AG04449 (cell line): ENCODE measurements around the gene MTA3.

Experiments
- CTCF ChIA-PET: fragments of 350-600 bp; formaldehyde crosslinking; extraction: SDS; loops from one replicate; lab custom pipeline; 2021; ENCODE audit warnings: antibody characterized with exemption; lab: Yijun Ruan, JAX
- POLR2A ChIA-PET: fragments of 400-600, 350-600 bp; formaldehyde crosslinking; extraction: SDS; loops from one replicate; lab custom pipeline; 2020; ENCODE audit warnings: antibody characterized with exemption, inconsistent platforms; lab: Yijun Ruan, JAX
- DNase-seq: peaks from one replicate; pipeline ENCODE4 v3.0.0-alpha.2; 2010; ENCODE audit warnings: low read depth, low spot score
- H3K4me3 ChIP-seq: 2 replicates; pipeline ENCODE4 v1.5.1; 2011; ENCODE audit warnings: low read depth, mild to moderate bottlenecking, control low read depth, low read length
- CTCF ChIP-seq: IDR thresholded peaks from one replicate; pipeline ENCODE4 v1.5.1; 2011; ENCODE audit warnings: mild to moderate bottlenecking, moderate library complexity, low read length, control low read depth, inconsistent platforms; ENCODE audit not compliant: insufficient read depth; ENCODE audit errors: missing control alignments

MTA3 gene

GRCh38 chr2:42767899-42768705 lies 199.7 kb downstream of the MTA3 start:
- DNase-seq = no peak
- CTCF ChIA-PET = interaction anchor here (1.0 kb wide), 1 partner anchor 40 kb away, joined by 3 read pairs; no protein-coding TSS in a partner anchor
- TF ChIP-seq CTCF = no peak
- POLR2A ChIA-PET = no interaction called here
- H3K4me3 ChIP-seq = no peak overlapping the region

DNA sequence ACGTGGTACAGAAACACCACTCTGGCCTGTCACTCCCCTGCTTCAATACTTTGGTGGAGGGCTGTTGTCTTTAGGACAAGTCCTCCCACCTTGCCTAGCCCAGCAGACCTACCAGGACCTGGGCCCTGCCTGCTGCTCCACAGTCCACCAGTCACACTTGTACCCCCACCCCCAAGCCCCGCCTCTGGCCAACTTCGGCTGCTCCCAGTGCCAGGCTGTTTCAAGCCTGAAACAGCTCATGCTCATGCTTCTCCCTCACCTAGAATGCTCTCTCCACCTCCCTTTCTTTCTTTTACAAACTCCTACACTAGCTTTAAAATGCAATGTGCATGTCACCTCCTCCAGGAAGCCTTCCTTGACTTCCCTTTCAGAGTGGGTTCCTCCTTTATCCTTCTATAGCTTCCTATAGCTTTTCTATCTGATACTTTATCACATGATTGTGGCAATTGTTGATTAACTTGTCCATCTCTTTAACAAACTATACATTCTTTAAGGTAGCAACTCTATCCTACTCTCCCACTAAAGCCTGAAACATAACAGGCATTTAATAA lies 200.3 kb downstream of the MTA3 start:
- ChIA-PET POLR2A (no interaction called here), CTCF (interaction anchor here (1.0 to 1.2 kb wide), 2 partner anchors 27 to 41 kb away, joined by 3 read pairs; no protein-coding TSS in a partner anchor)
- DNase-seq = no peak
- no peak for TF ChIP-seq CTCF
- H3K4me3 ChIP-seq = no peak overlapping the region

DNA sequence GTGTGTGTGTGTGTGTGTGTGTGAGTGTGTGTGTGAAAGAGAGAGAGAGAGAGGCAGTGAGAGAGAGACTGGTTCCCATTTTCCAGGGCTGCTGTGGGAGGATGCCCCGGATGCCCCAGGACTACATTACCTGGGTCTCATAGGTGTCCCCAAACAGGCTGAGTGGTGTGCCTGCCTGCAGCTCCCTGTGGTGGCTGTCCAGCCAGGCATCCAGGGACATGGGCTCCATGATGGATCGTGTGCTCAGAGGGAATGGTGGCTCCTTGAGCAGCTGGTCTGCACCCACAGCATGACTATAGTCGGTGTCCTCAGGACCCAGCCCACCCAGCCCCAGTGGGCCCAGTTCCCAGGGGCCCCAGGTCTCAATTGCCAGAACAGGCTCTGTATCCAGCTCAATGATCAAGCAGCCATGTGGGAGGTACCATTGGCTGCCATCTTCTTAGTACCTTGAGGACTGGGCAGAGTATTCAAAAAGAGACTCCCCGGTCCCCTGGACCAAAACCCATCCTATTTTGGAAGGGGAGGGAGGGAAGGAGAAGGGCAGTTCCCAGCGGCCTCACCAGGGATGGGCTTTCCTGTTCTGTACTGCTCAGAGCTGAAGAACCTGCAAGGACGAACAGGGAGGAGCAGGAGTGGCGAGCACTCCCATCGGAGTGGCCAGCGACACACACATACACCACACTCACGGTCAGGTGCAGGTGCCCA lies 201.3 kb downstream of the MTA3 start:
- no peak for TF ChIP-seq CTCF
- ChIA-PET CTCF (interaction anchor here (1.1 to 1.2 kb wide), 2 partner anchors 11 to 26 kb away, joined by 3 to 5 read pairs; no protein-coding TSS in a partner anchor), POLR2A (no interaction called here)
- no peak overlapping the region for H3K4me3 ChIP-seq
- no peak for DNase-seq

DNA sequence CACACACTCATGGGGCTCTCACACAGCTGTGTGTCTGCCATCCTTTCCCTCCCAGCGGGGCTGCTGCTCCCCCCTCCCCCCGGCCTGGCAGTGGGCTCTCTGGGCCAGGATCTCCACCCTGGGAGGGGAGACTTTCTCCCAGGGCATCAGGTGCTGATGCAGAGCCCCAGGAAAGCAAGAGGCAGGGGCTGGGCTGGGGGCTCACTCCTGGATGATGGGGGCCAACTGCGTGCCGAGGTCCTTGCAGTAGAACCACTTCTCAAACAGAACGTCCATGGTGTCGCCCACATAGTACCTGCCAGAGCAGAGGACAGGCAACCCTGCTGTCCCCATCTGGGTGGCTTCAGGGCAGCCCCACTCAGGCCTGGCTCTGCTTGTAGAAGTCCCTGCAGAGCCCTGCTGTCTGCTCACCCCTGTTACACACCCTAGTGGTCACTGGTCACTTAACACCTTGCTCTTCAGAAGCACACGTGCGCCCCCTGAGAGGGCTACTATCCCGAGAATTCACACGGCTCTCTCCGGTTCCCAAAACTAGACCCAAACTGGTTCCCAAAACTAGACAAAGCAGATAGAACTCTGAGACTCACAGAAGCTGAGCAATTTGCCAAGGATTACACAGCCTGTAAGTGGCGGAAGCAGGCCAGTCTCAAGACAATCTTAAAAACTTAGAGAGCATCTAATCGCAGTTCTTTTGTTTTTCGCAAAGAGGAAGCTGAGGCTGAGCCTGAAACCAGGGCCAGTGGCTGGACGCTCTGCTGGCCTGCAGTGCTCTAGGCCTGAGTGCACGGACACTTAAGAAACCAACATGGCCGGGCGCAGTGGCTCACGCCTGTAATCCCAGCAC lies 202.1 kb downstream of the MTA3 start:
- TF ChIP-seq CTCF = peak; percentile 40
- DNase-seq = no peak
- POLR2A ChIA-PET = no interaction called here
- CTCF ChIA-PET = interaction anchor here (0.7 to 1.1 kb wide), 2 partner anchors 12 to 15 kb away, joined by 3 to 5 read pairs; no protein-coding TSS in a partner anchor
- H3K4me3 ChIP-seq = no peak overlapping the region

GRCh38 chr2:42771546-42772153 lies 203.2 kb downstream of the MTA3 start:
- H3K4me3 ChIP-seq = no peak overlapping the region
- ChIA-PET CTCF (no interaction called here), POLR2A (no interaction called here)
- TF ChIP-seq CTCF = no peak
- DNase-seq = no peak
